H9 (cell line): ENCODE results near the gene ADAMTS15. TPM values are rescaled to one million over a fixed set of nuclear protein-coding genes. Genes with fewer than 3 reads are reported as not detected.

Experiments
- DNase-seq: peaks from one replicate; pipeline ENCODE4 v3.0.0-alpha.2; 2017
- H2AFZ ChIP-seq: one replicate; pipeline ENCODE4 v1.6.1; 2013; ENCODE audit warnings: mild to moderate bottlenecking, low read length, control low read depth, moderate library complexity
- H2AK5ac ChIP-seq: 2 replicates; pipeline ENCODE4 v1.6.1; 2013; ENCODE audit warnings: low read length, control low read depth, mixed read lengths; ENCODE audit not compliant: insufficient read length
- H2BK120ac ChIP-seq: one replicate; pipeline ENCODE4 v1.6.1; 2013; ENCODE audit warnings: low read depth, mild to moderate bottlenecking, low read length, control low read depth, inconsistent platforms; ENCODE audit not compliant: poor library complexity, severe bottlenecking
- H2BK12ac ChIP-seq: 2 replicates; pipeline ENCODE4 v1.6.1; 2013; ENCODE audit warnings: low read length, control low read depth, mixed read lengths, low read depth; ENCODE audit not compliant: insufficient read length
- H2BK15ac ChIP-seq: 2 replicates; pipeline ENCODE4 v1.6.1; 2013; ENCODE audit warnings: low read depth, low read length, control low read depth
- H2BK20ac ChIP-seq: one replicate; pipeline ENCODE4 v1.6.1; 2013; ENCODE audit warnings: low read depth, mild to moderate bottlenecking, low read length, control low read depth, inconsistent platforms; ENCODE audit not compliant: poor library complexity, severe bottlenecking
- H2BK5ac ChIP-seq: 2 replicates; pipeline ENCODE4 v1.6.1; 2013; ENCODE audit warnings: low read length, control low read depth, mixed read lengths; ENCODE audit not compliant: insufficient read length
- H3K14ac ChIP-seq: 2 replicates; pipeline ENCODE4 v1.6.1; 2013; ENCODE audit warnings: low read length, control low read depth; ENCODE audit not compliant: insufficient read depth
- H3K18ac ChIP-seq: 2 replicates; pipeline ENCODE4 v1.6.1; 2013; ENCODE audit warnings: low read depth, mild to moderate bottlenecking, mixed read lengths, low read length, control low read depth; ENCODE audit not compliant: insufficient read length
- H3K23ac ChIP-seq: 2 replicates; pipeline ENCODE4 v1.6.1; 2013; ENCODE audit warnings: low read length, control low read depth, mixed read lengths, low read depth; ENCODE audit not compliant: insufficient read length
- H3K23me2 ChIP-seq: 2 replicates; pipeline ENCODE4 v1.6.1; 2013; ENCODE audit warnings: low read depth, mild to moderate bottlenecking, mixed read lengths, low read length, control low read depth; ENCODE audit not compliant: insufficient read length, poor library complexity, severe bottlenecking
- H3K27ac ChIP-seq: 2 replicates; pipeline ENCODE4 v1.5.1; 2013; ENCODE audit warnings: low read length, control low read depth, mixed read lengths, low read depth; ENCODE audit not compliant: insufficient read length
- H3K27me3 ChIP-seq: 2 replicates; pipeline ENCODE4 v1.6.1; 2013; ENCODE audit warnings: low read length, control low read depth, inconsistent platforms; ENCODE audit not compliant: insufficient read depth
- H3K4ac ChIP-seq: 2 replicates; pipeline ENCODE4 v1.6.1; 2013; ENCODE audit warnings: low read depth, mild to moderate bottlenecking, control low read depth, inconsistent platforms, low read length, moderate library complexity
- H3K4me1 ChIP-seq: 2 replicates; pipeline ENCODE4 v1.6.1; 2013; ENCODE audit warnings: low read length, control low read depth, inconsistent platforms; ENCODE audit not compliant: insufficient read depth
- H3K4me2 ChIP-seq: 2 replicates; pipeline ENCODE4 v1.6.1; 2013; ENCODE audit warnings: low read length, control low read depth, mixed read lengths; ENCODE audit not compliant: insufficient read length, insufficient read depth
- H3K56ac ChIP-seq: 2 replicates; pipeline ENCODE4 v1.6.1; 2013; ENCODE audit warnings: low read depth, mild to moderate bottlenecking, mixed read lengths, low read length, control low read depth; ENCODE audit not compliant: insufficient read length
- H3K79me1 ChIP-seq: 2 replicates; pipeline ENCODE4 v1.6.1; 2013; ENCODE audit warnings: low read depth, mild to moderate bottlenecking, moderate library complexity, low read length, control low read depth, inconsistent platforms; ENCODE audit not compliant: insufficient read depth, poor library complexity, severe bottlenecking
- H3K79me2 ChIP-seq: 2 replicates; pipeline ENCODE4 v1.6.1; 2013; ENCODE audit warnings: low read length, control low read depth, inconsistent platforms; ENCODE audit not compliant: insufficient read depth
- H3K9ac ChIP-seq: 2 replicates; pipeline ENCODE4 v1.6.1; 2013; ENCODE audit warnings: low read length, control low read depth, mixed read lengths; ENCODE audit not compliant: insufficient read length; ENCODE audit errors: extremely low read depth
- H3K9me3 ChIP-seq: one replicate; pipeline ENCODE4 v1.6.1; 2013; ENCODE audit warnings: low read depth, low read length, inconsistent platforms; ENCODE audit not compliant: control insufficient read depth
- H3T11ph ChIP-seq: one replicate; pipeline ENCODE4 v1.6.1; 2013; ENCODE audit warnings: mild to moderate bottlenecking, low read length, control low read depth, inconsistent platforms
- H4K20me1 ChIP-seq: one replicate; pipeline ENCODE4 v1.6.1; 2013; ENCODE audit not compliant: control insufficient read depth, insufficient read length, insufficient read depth
- H4K5ac ChIP-seq: 2 replicates; pipeline ENCODE4 v1.6.1; 2013; ENCODE audit warnings: low read depth, mild to moderate bottlenecking, mixed read lengths, low read length, control low read depth; ENCODE audit not compliant: insufficient read length
- H4K8ac ChIP-seq: replicated peaks from 2 replicates; pipeline ENCODE4 v1.6.1; 2013; ENCODE audit warnings: low read length, control low read depth, mixed read lengths, low read depth; ENCODE audit not compliant: insufficient read length
- H4K91ac ChIP-seq: 2 replicates; pipeline ENCODE4 v1.6.1; 2013; ENCODE audit warnings: low read depth, mild to moderate bottlenecking, moderate library complexity, mixed read lengths, low read length, control low read depth; ENCODE audit not compliant: insufficient read length
- H3K27ac Mint-ChIP-seq, 3 experiments: 2 replicates in 2 of 3; 3 replicates in 1 of 3; pipeline ENCODE4 v1.8.0; 2020 to 2021; ENCODE audit warnings: mixed read lengths in 3 of 3, mild to moderate bottlenecking in 1 of 3, moderate library complexity in 1 of 3
- H3K27me3 Mint-ChIP-seq: 2 replicates; pipeline ENCODE4 v1.8.0; 2021; ENCODE audit warnings: low read depth, mild to moderate bottlenecking, moderate library complexity, mixed read lengths
- H3K36me3 Mint-ChIP-seq, 3 experiments: 2 replicates in 2 of 3; 3 replicates in 1 of 3; pipeline ENCODE4 v1.8.0; 2020 to 2021; ENCODE audit warnings: low read depth in 3 of 3, mixed read lengths in 3 of 3; ENCODE audit not compliant: insufficient read depth in 1 of 3
- H3K4me1 Mint-ChIP-seq, 2 experiments: 2 replicates each; pipeline ENCODE4 v1.8.0; 2020; ENCODE audit warnings: mixed read lengths in 2 of 2
- H3K4me3 Mint-ChIP-seq, 2 experiments: 2 replicates in 1 of 2; 3 replicates in 1 of 2; pipeline ENCODE4 v1.8.0; 2020 to 2021; ENCODE audit warnings: mild to moderate bottlenecking in 2 of 2, mixed read lengths in 2 of 2, moderate library complexity in 1 of 2
- H3K9me3 Mint-ChIP-seq, 2 experiments: 2 replicates in 1 of 2; 3 replicates in 1 of 2; pipeline ENCODE4 v1.8.0; 2020; ENCODE audit warnings: mild to moderate bottlenecking in 2 of 2, mixed read lengths in 2 of 2, moderate library complexity in 1 of 2
- CTCF ChIP-seq: fragments of 200-600 bp; sonication (generic); conservative IDR thresholded peaks from 3 replicates; pipeline ENCODE4 v1.8.0; 2021; ENCODE audit warnings: antibody characterized with exemption, mild to moderate bottlenecking
- WGBS: extraction: QIAGEN DNeasy Blood & Tissue Kit; methylation state at CpG from one replicate; pipeline ENCODE4 v1.1.7; 2013; ENCODE audit warnings: missing lambda C conversion rate, low lambda C conversion rate, mixed read lengths; ENCODE audit not compliant: insufficient read length; ENCODE audit errors: extremely low coverage; 5-methylcytosine and 5-hydroxymethylcytosine counted together
- total RNA-seq: library from RNA; stranded (reverse); gene quantifications from 2 replicates; pipeline ENCODE4 v1.2.1, GENCODE V29; 2021

Gene ADAMTS15
- total RNA-seq, 1 experiment from 2014 or later = 1.3 TPM

DNA sequence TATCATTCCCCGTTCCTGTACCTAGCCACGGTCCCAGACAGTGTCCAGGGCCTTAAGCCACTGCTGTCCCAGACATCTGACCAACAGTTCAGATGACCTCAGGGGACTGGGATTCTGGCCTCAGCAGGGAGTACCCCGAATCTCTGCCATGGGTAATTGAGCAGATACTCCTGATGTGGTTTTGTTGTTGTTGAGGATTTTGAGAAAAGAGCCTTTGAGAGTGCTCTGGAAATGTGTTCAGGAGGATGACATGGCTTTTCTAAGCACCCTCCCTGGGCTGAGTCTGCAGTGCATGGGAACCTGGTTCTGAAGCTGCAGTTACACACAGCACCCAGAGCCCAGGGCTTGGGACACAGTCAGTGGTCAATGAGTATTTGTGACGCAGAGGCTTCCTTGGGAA, 30.4 kb downstream of the ADAMTS15 start:
- no peaks in the 10 kb centered on the region for H3K27me3 ChIP-seq
- H3K79me2 ChIP-seq = peaks cover 2% of the 10 kb centered on the region
- no peak overlapping the region for H2AFZ ChIP-seq
- Mint-ChIP-seq H3K4me3 (no peak overlapping the region), H3K27ac (no peak overlapping the region), H3K9me3 (peaks cover under 1% of the 10 kb centered on the region in 2 experiments; a peak in 3 of 5 replicates), H3K36me3 (peaks cover 0 to 1% (median 0%) of the 10 kb centered on the region in 3 experiments; a peak in 2 of 7 replicates), H3K4me1 (peaks cover 3 to 4% of the 10 kb centered on the region in 2 experiments; a peak in 2 of 4 replicates), H3K27me3 (no peaks in the 10 kb centered on the region; the same call in 1 of the 2 replicates)
- no peak overlapping the region for H3K56ac ChIP-seq
- H3K23ac ChIP-seq = no peak overlapping the region
- H2BK20ac ChIP-seq = no peak overlapping the region
- no peak overlapping the region for H3K4ac ChIP-seq
- DNase-seq = no peak
- H4K91ac ChIP-seq = no peak overlapping the region
- no peak overlapping the region for H2BK120ac ChIP-seq
- no peak overlapping the region for H4K5ac ChIP-seq
- no peak overlapping the region for H2BK5ac ChIP-seq
- H3K23me2 ChIP-seq = no peaks in the 10 kb centered on the region
- no peak overlapping the region for H3K4me2 ChIP-seq
- no peak for TF ChIP-seq CTCF
- H2BK15ac ChIP-seq = no peak overlapping the region
- no peaks in the 10 kb centered on the region; the same call in 1 of the 2 replicates for H3K4me1 ChIP-seq
- H3K79me1 ChIP-seq = no peaks in the 10 kb centered on the region
- no peaks in the 10 kb centered on the region for H4K20me1 ChIP-seq
- no peak overlapping the region for H3K27ac ChIP-seq
- H3K18ac ChIP-seq = no peak overlapping the region
- no CpG with 5 or more reads among the region's 4 CpGs for WGBS
- no peaks in the 10 kb centered on the region for H3K9me3 ChIP-seq
- no peak overlapping the region for H4K8ac ChIP-seq
- no peak overlapping the region for H3T11ph ChIP-seq
- H2AK5ac ChIP-seq = no peak overlapping the region
- no peak overlapping the region for H3K14ac ChIP-seq
- H2BK12ac ChIP-seq = no peak overlapping the region
- no peak overlapping the region for H3K9ac ChIP-seq
